K562 (cell line): Measurements from ENCODE around the gene CMTM1. TPM values are rescaled to one million over a fixed set of nuclear protein-coding genes. Genes with fewer than 3 reads are reported as not detected.
A peak's percentile ranks its signal among the peaks of the same experiment; 100 is the strongest.

Experiments
- ATAC-seq: fragments of 200-7000 bp; cut with Tn5 transposase; 3 replicates; pipeline ENCODE4 v1.9.1; 2020; ENCODE audit warnings: moderate library complexity
- BruUV-seq: library from RNA; stranded (reverse); fragments of 400-500 nt; replicated peaks from 2 replicates; lab custom pipeline; 2021; lab: Mats Ljungman, UMichigan
- CTCF ChIA-PET: fragments of 300-600 bp; formaldehyde crosslinking; extraction: SDS; loops from one replicate; lab custom pipeline; 2021; ENCODE audit warnings: low intra/inter-chr PET ratio; lab: Yijun Ruan, JAX
- POLR2A ChIA-PET: fragments of 300-600, 350-650 bp; sonication (Branson Sonifier 250); formaldehyde crosslinking; extraction: SDS; loops from one replicate; lab custom pipeline; 2021; ENCODE audit warnings: antibody characterized with exemption, inconsistent platforms; lab: Yijun Ruan, JAX
- DNase-seq, 4 experiments: peaks; one replicate each; pipeline versions ENCODE4 v3.0.0 to v3.0.0-alpha.2; 2011 to 2018; ENCODE audit warnings: low spot score in 3 of 4, mixed read lengths in 3 of 4; ENCODE audit errors: extremely low read depth in 1 of 4
- FAIRE-seq: peaks from 2 replicates; lab custom pipeline; 2011; peaks lifted over from hg19 to GRCh38; lab: Jason Lieb, UNC
- H2AFZ ChIP-seq: 2 replicates; pipeline ENCODE4 v1.6.0; 2011; ENCODE audit warnings: low read depth, low read length, control low read depth, inconsistent platforms
- H3K27ac ChIP-seq: fragments of 200-600 bp; 3 replicates; pipeline ENCODE4 v1.8.0; 2011; ENCODE audit warnings: low read depth, mild to moderate bottlenecking, control low read depth, inconsistent platforms, low read length, moderate library complexity, mixed read lengths; ENCODE audit errors: extremely low read depth
- H3K27me3 ChIP-seq, 2 experiments: fragments of 300-600 bp in 1 of 2; 2 replicates in 1 of 2; 3 replicates in 1 of 2; pipeline versions ENCODE4 v1.6.0 to v1.8.0; 2011; ENCODE audit warnings: inconsistent platforms in 2 of 2, low read length in 2 of 2, mild to moderate bottlenecking in 1 of 2, mixed read lengths in 1 of 2, moderate library complexity in 1 of 2; ENCODE audit not compliant: control insufficient read depth in 2 of 2, insufficient read depth in 2 of 2
- H3K36me3 ChIP-seq: fragments of 300-600 bp; 3 replicates; pipeline ENCODE4 v1.8.0; 2011; ENCODE audit warnings: mild to moderate bottlenecking, low read length, inconsistent platforms; ENCODE audit not compliant: control insufficient read depth, insufficient read depth
- H3K4me1 ChIP-seq, 2 experiments: fragments of 200-600 bp in 1 of 2; replicated peaks in 1 of 2; 2 replicates in 1 of 2; 3 replicates in 1 of 2; pipeline versions ENCODE4 v1.5.1 to v1.8.0; 2011; ENCODE audit warnings: inconsistent platforms in 2 of 2, low read length in 2 of 2, mild to moderate bottlenecking in 1 of 2, mixed read lengths in 1 of 2, moderate library complexity in 1 of 2; ENCODE audit not compliant: control insufficient read depth in 2 of 2, insufficient read depth in 2 of 2
- H3K4me2 ChIP-seq: 2 replicates; pipeline ENCODE4 v1.6.1; 2011; ENCODE audit warnings: low read length, control low read depth, inconsistent platforms, mixed read lengths; ENCODE audit not compliant: insufficient read depth
- H3K4me3 ChIP-seq: fragments of 200-600 bp; sonication (generic), shearing (Covaris generic); 2 replicates; pipeline ENCODE4 v1.5.1; 2016; ENCODE audit warnings: control low read depth, inconsistent platforms
- H3K79me2 ChIP-seq: fragments of 200-600 bp; 3 replicates; pipeline ENCODE4 v1.8.0; 2011; ENCODE audit warnings: low read length, inconsistent platforms; ENCODE audit not compliant: control insufficient read depth, insufficient read depth
- H3K9ac ChIP-seq, 2 experiments: 2 replicates each; pipeline versions ENCODE4 v1.6.0 to v1.6.1; 2011; ENCODE audit warnings: low read depth in 2 of 2, low read length in 2 of 2, control low read depth in 1 of 2, inconsistent platforms in 1 of 2, mild to moderate bottlenecking in 1 of 2, mixed read lengths in 1 of 2; ENCODE audit not compliant: insufficient read depth in 1 of 2
- H3K9me1 ChIP-seq: one replicate; pipeline ENCODE4 v1.6.0; 2011; ENCODE audit warnings: inconsistent platforms, mild to moderate bottlenecking, low read length, moderate library complexity; ENCODE audit not compliant: control insufficient read depth, insufficient read depth
- H3K9me3 ChIP-seq: replicated peaks from 2 replicates; pipeline ENCODE4 v1.5.1; 2011; ENCODE audit warnings: low read depth, low read length, inconsistent platforms; ENCODE audit not compliant: control insufficient read depth, insufficient read depth
- H4K20me1 ChIP-seq: replicated peaks from 2 replicates; pipeline ENCODE4 v1.6.1; 2011; ENCODE audit warnings: low read length, inconsistent platforms, mixed read lengths; ENCODE audit not compliant: control insufficient read depth, insufficient read depth
- CBX5 ChIP-seq: IDR thresholded peaks from 2 replicates; pipeline ENCODE4 v1.6.1; 2014; ENCODE audit warnings: low read depth, borderline replicate concordance
- CXXC5 ChIP-seq: fragments of 250-450 bp; sonication (Bioruptor Pico); IDR thresholded peaks from 2 replicates; pipeline ENCODE4 v1.8.0; 2022; ENCODE audit warnings: inconsistent platforms, mild to moderate bottlenecking, moderate library complexity
- DMBX1 ChIP-seq: fragments of 250-450 bp; sonication (Bioruptor Pico); IDR thresholded peaks from 2 replicates; pipeline ENCODE4 v1.8.0; 2022; ENCODE audit warnings: inconsistent platforms, mild to moderate bottlenecking, moderate library complexity, borderline replicate concordance
- E2F3 ChIP-seq: fragments of 250-450 bp; sonication (Bioruptor Pico); IDR thresholded peaks from 2 replicates; pipeline ENCODE4 v1.4.0; 2020; ENCODE audit warnings: mild to moderate bottlenecking
- HDAC1 ChIP-seq, 2 experiments: fragments of 450-650 bp; IDR thresholded peaks; 2 replicates each; pipeline ENCODE4 v1.6.1; 2016 to 2017; ENCODE audit warnings: inconsistent platforms in 1 of 2, mild to moderate bottlenecking in 1 of 2, moderate library complexity in 1 of 2
- HNRNPL ChIP-seq: fragments of 200-400 bp; formaldehyde crosslinking; IDR thresholded peaks from 2 replicates; pipeline ENCODE4 v1.6.1; 2017; ENCODE audit warnings: low read depth, mild to moderate bottlenecking, low read length
- ID3 ChIP-seq, 2 experiments: fragments of 250-450 bp in 1 of 2; fragments of 450-650 bp in 1 of 2; sonication (Bioruptor Pico) in 1 of 2; IDR thresholded peaks; 2 replicates each; pipeline versions ENCODE4 v1.6.1 to v1.8.0; 2016 to 2021; ENCODE audit warnings: mild to moderate bottlenecking in 2 of 2, moderate library complexity in 2 of 2, missing compliant biosample characterization in 1 of 2, missing genetic modification characterization in 1 of 2
- KDM2B ChIP-seq: fragments of 250-450 bp; sonication (Bioruptor Pico); IDR thresholded peaks from 2 replicates; pipeline ENCODE4 v1.8.0; 2021; ENCODE audit warnings: mild to moderate bottlenecking, moderate library complexity
- MIER1 ChIP-seq: fragments of 450-650 bp; IDR thresholded peaks from 2 replicates; pipeline ENCODE4 v1.6.1; 2016; ENCODE audit warnings: antibody characterized with exemption, mild to moderate bottlenecking, low read depth
- MTA2 ChIP-seq: fragments of 450-650 bp; IDR thresholded peaks from 2 replicates; pipeline ENCODE4 v1.6.1; 2016; ENCODE audit warnings: low read depth
- NR2C1 ChIP-seq, 2 experiments: fragments of 450-650 bp; IDR thresholded peaks; 2 replicates each; pipeline ENCODE4 v1.6.1; 2017; ENCODE audit warnings: mild to moderate bottlenecking in 2 of 2, antibody characterized with exemption in 1 of 2, inconsistent platforms in 1 of 2, missing compliant biosample characterization in 1 of 2, missing genetic modification characterization in 1 of 2
- PHF20 ChIP-seq: fragments of 450-650 bp; IDR thresholded peaks from 2 replicates; pipeline ENCODE4 v1.6.1; 2018; ENCODE audit not compliant: partially characterized antibody
- RFX5 ChIP-seq: IDR thresholded peaks from 2 replicates; pipeline ENCODE4 v1.6.1; 2011; ENCODE audit warnings: low read depth, mild to moderate bottlenecking, improper control_type of control experiment, low read length
- SLC30A9 ChIP-seq: fragments of 250-450 bp; sonication (Bioruptor Pico); IDR thresholded peaks from 2 replicates; pipeline ENCODE4 v1.8.0; 2022; ENCODE audit warnings: mild to moderate bottlenecking, moderate library complexity
- SOX6 ChIP-seq: fragments of 450-650 bp; IDR thresholded peaks from 2 replicates; pipeline ENCODE4 v1.6.1; 2014; ENCODE audit warnings: mild to moderate bottlenecking
- SPI1 ChIP-seq: IDR thresholded peaks from 2 replicates; pipeline ENCODE4 v1.6.1; 2011; ENCODE audit warnings: low read depth, low read length, control low read depth, borderline replicate concordance
- STAT5A ChIP-seq: IDR thresholded peaks from 2 replicates; pipeline ENCODE4 v1.6.1; 2012; ENCODE audit warnings: low read length, inconsistent platforms, borderline replicate concordance
- ZKSCAN1 ChIP-seq: fragments of 150-350 bp; IDR thresholded peaks from 2 replicates; pipeline ENCODE4 v1.6.1; 2016; ENCODE audit warnings: low read depth, low read length
- ZNF12 ChIP-seq: sonication (generic); formaldehyde crosslinking; IDR thresholded peaks from 2 replicates; pipeline ENCODE4 v1.4.0; 2020; ENCODE audit warnings: mild to moderate bottlenecking, missing genetic modification reagents
- ZNF395 ChIP-seq: fragments of 200-800 bp; sonication (Bioruptor generic); IDR thresholded peaks from 2 replicates; pipeline ENCODE4 v1.6.1; 2017; ENCODE audit warnings: missing genetic modification characterization, missing compliant biosample characterization
- ZNF551 ChIP-seq: fragments of 250-450 bp; sonication (Bioruptor Pico); IDR thresholded peaks from 2 replicates; pipeline ENCODE4 v1.5.0; 2021; ENCODE audit warnings: mild to moderate bottlenecking, moderate library complexity
- WGBS: fragments of 100-300 bp; shearing (Covaris generic); methylation state at CpG from one replicate; pipeline ENCODE4 v1.1.6; 2016; ENCODE audit warnings: low coverage, mixed read lengths; ENCODE audit not compliant: insufficient coverage; ENCODE audit errors: missing lambda C conversion rate; 5-methylcytosine and 5-hydroxymethylcytosine counted together
- in situ Hi-C: fragments of 300-500 bp; cut with MboI; formaldehyde crosslinking; loops from 4 replicates; pipeline ENCODE4 v1.15.0; 2018; ENCODE audit warnings: inconsistent platforms, mixed read lengths
- intact Hi-C: fragments of 100-400 bp; cut with micrococcal nuclease; formaldehyde crosslinking; loops from 2 replicates; pipeline ENCODE4 v1.14.2; 2022
- polyA plus RNA-seq, 8 experiments: library from polyadenylated mRNA; depleted of rRNA in 4 of 8; stranded (reverse) in 5 of 8; unstranded in 3 of 8; fragments of >200 nt; fragmentation: Nextera tagmentation in 2 of 8; fragmentation: Illumina TruSeq in 1 of 8; extraction: Ambion mirVana in 2 of 8; extraction: Trizol in 1 of 8; gene quantifications; 2 replicates each; pipeline versions ENCODE4 v1.2.1 to v1.2.3, GENCODE V29; 2011 to 2014; ENCODE audit warnings: inconsistent platforms in 1 of 8, missing spikeins in 1 of 8
- total RNA-seq, 7 experiments: library from RNA; depleted of rRNA in 6 of 7; stranded (reverse); fragments of >200 nt in 6 of 7; fragmentation: Illumina TruSeq in 2 of 7; extraction: Trizol in 2 of 7; gene quantifications; 2 replicates each; pipeline versions ENCODE4 v1.2.1 to v1.2.3, GENCODE V29; 2011 to 2021; ENCODE audit warnings: low replicate concordance in 1 of 7

Gene CMTM1
- total and polyA plus RNA-seq, 9 of the 15 experiments (the other 6 are each of a cell fraction or from before 2014, with no cell fraction given): 0.25 to 2.6 (median 1.1) TPM; not detected in 2

DNA sequence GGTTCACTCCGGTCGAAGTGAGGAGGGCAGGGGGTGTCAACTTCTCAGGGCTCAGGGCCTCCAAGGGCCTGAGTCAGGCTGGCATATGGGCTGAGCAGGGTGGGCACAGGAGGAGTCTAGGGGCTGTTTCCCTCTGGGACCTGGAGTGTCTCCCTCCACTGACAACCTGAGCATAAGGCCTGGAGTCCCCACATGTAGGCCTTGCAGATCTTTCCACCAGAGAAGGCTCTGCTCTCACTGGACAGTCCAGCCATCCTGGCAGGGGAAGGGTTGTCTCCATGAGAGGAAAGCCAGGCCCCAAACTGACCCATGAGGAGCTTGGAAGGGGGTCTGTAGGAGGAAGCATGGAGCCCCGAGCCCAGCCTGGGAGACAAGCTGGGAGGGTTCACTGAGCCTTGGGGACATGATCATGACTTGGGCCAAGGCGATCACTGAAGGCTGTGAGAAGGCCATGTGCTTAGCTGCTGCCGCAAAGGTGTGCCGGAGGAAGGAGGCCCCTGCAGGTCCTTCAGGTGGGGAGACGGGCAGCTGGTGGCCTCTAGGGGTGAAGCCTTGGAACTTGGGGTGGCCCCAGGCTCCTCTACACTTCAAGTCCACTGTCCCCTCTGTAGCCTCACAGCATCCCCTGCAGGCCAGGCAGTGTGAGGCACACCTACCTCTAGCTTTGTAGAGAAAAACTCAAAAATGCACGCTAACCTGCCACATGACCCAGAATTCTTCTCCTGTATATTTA, 22.9 kb downstream of the CMTM1 start:
- Histone ChIP-seq H4K20me1 (no peaks in the 10 kb centered on the region), H3K9me1 (no peaks in the 10 kb centered on the region), H3K36me3 (no peaks in the 10 kb centered on the region), H3K9me3 (no peaks in the 10 kb centered on the region), H3K79me2 (no peaks in the 10 kb centered on the region), H3K4me1 (no peaks in the 10 kb centered on the region; a peak in 1 of 5 replicates), H3K27me3 (no peaks in the 10 kb centered on the region), H3K4me3 (no peak overlapping the region), H3K9ac (peak overlapping the region in 1 of 2 experiments; percentile 10; a peak in 1 of 4 replicates), H3K4me2 (no peak overlapping the region), H3K27ac (no peak overlapping the region), H2AFZ (peak overlapping the region; percentile 8; the same call in 1 of the 2 replicates)
- intact Hi-C loops (loop anchor here (1.0 kb wide), 4 partner anchors 73 to 183 kb away; no protein-coding TSS in a partner anchor), in situ Hi-C loops (no loop called here)
- ATAC-seq (peak; percentile 99), FAIRE-seq (peak; percentile 76), DNase-seq (peak; percentile 72 to 82 (median 80))
- POLR2A ChIA-PET: interaction anchor here (0.6 to 1.1 kb wide), 3 partner anchors 17 to 77 kb away, joined by 3 to 5 read pairs (median 3); no protein-coding TSS in a partner anchor
- WGBS: 56% methylated on average over 8 of the region's 8 CpGs
- CTCF ChIA-PET: interaction anchor here (0.6 to 3.5 kb wide), 7 partner anchors 9 to 182 kb away, joined by 3 to 22 read pairs (median 3); no protein-coding TSS in a partner anchor
- no TSS peak for BruUV-seq
- TF ChIP-seq STAT5A (no peak), ZKSCAN1 (no peak), MIER1 (no peak), ZNF395 (CRISPR knock-in tag) (no peak), MTA2 (no peak), ZNF12 (CRISPR knock-in tag) (no peak), E2F3 (CRISPR knock-in tag) (no peak), KDM2B (CRISPR knock-in tag) (no peak), SPI1 (no peak), PHF20 (no peak), SOX6 (no peak), HDAC1 (IDR thresholded peaks at IDR 0.05) (no peak), CBX5 (no peak), ZNF551 (CRISPR knock-in tag) (no peak), NR2C1 (IDR thresholded peaks at IDR 0.05) (no peak), NR2C1 (tag; IDR thresholded peaks at IDR 0.05) (no peak), SLC30A9 (CRISPR knock-in tag) (no peak), CXXC5 (no peak), ID3 (CRISPR knock-in tag; IDR thresholded peaks at IDR 0.05) (no peak), ID3 (tag; IDR thresholded peaks at IDR 0.05) (no peak), RFX5 (no peak), HNRNPL (no peak), DMBX1 (CRISPR knock-in tag) (no peak)
